GM10248 (cell line): ENCODE data around the gene BICD2.

Experiments used
- CTCF ChIA-PET: fragments of 300-600 bp; sonication (Branson Sonifier 250); formaldehyde crosslinking; extraction: SDS; loops from one replicate; lab custom pipeline; 2021; ENCODE audit warnings: antibody characterized with exemption; lab: Yijun Ruan, JAX
- POLR2A ChIA-PET: fragments of 350-650 bp; sonication (Branson Sonifier 250); formaldehyde crosslinking; extraction: SDS; loops from one replicate; lab custom pipeline; 2020; ENCODE audit warnings: antibody characterized with exemption; lab: Yijun Ruan, JAX
- DNase-seq: peaks from one replicate; pipeline ENCODE4 v3.0.0; 2012; ENCODE audit errors: extremely low spot score
- TF ChIP-seq, protein P1 (sequence below): IDR thresholded peaks from 2 replicates; pipeline ENCODE4 v1.5.1; 2012; ENCODE audit warnings: mild to moderate bottlenecking, low read depth; ENCODE audit errors: extremely low read depth, missing control alignments, control extremely low read depth

BICD2 gene

DNA sequence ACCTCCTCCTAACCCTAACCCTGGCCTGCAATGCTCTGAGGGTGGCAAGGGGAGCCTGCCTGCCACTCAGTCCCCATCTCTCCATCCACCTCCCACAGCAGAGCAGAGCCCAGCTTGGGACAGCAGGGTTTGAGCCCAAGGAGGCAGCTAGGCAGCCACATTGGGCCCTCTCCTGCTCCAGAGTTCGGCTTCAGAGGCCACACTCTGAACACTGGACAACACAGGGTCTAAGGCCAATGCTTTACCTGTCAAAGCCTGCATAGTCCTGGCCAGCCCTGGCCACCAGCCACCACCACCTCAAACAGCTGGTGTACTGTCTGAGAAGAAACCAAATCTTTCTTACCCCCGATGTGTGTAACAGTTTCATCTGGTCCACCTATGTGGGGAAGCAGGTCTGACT lies 5.2 kb downstream of the BICD2 start:
- CTCF ChIA-PET = interaction anchor here (0.7 to 2.7 kb wide), 5 partner anchors 12 to 43 kb away, joined by 3 to 10 read pairs (median 3); no protein-coding TSS in a partner anchor
- TF ChIP-seq, protein P1, sequence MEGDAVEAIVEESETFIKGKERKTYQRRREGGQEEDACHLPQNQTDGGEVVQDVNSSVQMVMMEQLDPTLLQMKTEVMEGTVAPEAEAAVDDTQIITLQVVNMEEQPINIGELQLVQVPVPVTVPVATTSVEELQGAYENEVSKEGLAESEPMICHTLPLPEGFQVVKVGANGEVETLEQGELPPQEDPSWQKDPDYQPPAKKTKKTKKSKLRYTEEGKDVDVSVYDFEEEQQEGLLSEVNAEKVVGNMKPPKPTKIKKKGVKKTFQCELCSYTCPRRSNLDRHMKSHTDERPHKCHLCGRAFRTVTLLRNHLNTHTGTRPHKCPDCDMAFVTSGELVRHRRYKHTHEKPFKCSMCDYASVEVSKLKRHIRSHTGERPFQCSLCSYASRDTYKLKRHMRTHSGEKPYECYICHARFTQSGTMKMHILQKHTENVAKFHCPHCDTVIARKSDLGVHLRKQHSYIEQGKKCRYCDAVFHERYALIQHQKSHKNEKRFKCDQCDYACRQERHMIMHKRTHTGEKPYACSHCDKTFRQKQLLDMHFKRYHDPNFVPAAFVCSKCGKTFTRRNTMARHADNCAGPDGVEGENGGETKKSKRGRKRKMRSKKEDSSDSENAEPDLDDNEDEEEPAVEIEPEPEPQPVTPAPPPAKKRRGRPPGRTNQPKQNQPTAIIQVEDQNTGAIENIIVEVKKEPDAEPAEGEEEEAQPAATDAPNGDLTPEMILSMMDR = no peak
- POLR2A ChIA-PET = no interaction called here
- no peak for DNase-seq

DNA sequence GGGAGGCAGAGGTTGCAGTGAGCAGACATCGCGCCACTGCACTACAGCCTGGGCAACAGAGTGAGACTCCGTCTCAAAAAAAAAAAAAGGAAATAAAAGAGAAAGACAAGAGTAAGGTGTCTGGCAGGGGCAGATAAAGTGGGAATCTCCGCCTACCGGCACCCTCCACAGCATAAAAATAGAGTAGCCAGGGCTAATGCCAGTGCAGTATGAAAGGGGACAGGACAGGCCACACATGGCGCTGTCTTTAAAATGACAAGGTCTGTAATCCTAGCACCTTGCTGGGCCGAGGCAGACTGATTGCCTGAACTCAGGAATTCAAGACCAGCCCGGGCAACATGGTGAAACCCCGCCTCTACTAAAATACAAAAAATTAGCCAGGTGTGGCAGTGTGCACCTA lies 7.8 kb downstream of the BICD2 start:
- ChIA-PET POLR2A (no interaction called here), CTCF (interaction anchor here (2.7 kb wide), 1 partner anchor 39 kb away, joined by 10 read pairs; no protein-coding TSS in a partner anchor)
- DNase-seq = no peak
- TF ChIP-seq, protein P1 = no peak

DNA sequence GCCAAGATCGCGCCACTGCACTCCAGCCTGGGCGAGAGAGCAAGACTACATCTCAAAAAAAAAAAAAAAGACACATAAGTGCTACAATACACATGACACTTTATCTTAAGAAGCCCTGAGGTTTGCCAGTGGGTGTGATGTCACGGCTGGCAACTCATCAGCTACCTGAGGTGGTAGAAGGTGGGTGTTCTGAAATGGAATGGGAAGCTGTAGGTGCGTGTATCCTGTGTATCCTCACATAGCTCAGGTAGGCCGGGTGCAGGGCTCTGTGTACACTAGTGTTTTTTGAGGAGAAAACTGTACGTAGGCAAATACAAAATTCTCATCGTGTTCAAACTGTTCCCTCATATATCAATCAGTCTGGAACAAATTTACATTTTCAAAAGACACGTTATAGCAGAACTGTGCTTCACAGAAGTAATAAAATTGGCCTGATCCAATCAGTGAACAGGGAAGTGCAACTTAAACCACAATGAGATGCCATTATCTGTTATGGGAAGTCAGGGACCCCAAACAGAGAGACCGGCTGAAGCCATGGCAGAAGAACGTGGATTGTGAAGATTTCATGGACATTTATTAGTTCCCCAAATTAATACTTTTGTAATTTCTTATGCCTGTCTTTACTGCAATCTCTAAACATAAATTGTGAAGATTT lies 10.4 kb downstream of the BICD2 start:
- POLR2A ChIA-PET = no interaction called here
- DNase-seq = no peak
- CTCF ChIA-PET = interaction anchor here (1.3 kb wide), 1 partner anchor 11 kb away, joined by 5 read pairs; the partner anchor contains the start of gene BICD2
- TF ChIP-seq, protein P1 = no peak

DNA sequence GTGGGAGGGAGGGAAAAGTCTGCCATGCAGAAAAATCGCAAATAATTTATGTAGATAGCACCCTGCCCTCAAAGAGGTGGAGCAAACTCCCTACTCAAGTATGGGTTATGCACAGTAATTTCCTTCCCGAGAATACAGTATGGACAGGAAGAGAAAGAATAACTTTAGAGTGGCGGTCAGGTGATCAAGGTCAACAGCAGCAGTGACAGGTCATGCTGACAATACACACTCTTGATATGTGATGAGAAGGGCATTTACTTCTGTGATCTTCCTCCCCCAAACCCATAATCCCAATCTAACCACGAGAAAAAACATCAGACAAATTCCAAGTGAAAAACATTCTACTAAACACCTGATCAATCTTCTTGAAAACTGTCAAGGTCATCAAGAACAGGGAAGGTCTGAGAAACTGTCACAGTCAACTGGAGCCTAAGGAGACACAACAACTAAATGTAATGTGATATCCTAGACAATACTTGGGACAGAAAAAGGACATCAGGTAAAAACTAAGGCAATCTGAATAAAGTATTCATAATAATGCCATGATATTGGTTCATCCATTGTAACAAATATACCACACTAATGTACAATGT lies 11.7 kb downstream of the BICD2 start:
- POLR2A ChIA-PET = no interaction called here
- TF ChIP-seq, protein P1 = no peak
- DNase-seq = no peak
- CTCF ChIA-PET = interaction anchor here (0.9 kb wide), 1 partner anchor 8 kb away, joined by 3 read pairs; no protein-coding TSS in a partner anchor

DNA sequence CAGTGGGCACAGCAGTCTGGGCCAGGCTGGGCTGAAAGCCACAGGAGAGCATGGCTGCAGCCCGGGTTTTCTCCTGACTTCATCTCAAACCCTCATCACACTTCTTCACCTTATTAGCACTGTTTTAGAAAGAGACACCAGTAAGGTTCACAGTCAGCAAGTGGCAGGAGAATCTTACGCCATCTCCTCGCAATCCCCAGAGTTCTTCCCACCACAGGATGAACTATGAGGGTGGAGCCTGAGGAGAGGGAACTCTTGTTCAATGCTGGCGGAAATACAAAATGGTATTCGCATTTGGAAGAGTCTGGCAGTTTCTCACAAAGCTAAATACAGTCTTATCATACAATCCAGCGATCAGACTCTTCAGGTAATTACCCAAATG lies 14.7 kb downstream of the BICD2 start:
- TF ChIP-seq, protein P1 = no peak
- no peak for DNase-seq
- ChIA-PET CTCF (interaction anchor here (0.9 to 1.4 kb wide), 2 partner anchors 14 to 33 kb away, joined by 3 to 6 read pairs; no protein-coding TSS in a partner anchor), POLR2A (no interaction called here)

DNA sequence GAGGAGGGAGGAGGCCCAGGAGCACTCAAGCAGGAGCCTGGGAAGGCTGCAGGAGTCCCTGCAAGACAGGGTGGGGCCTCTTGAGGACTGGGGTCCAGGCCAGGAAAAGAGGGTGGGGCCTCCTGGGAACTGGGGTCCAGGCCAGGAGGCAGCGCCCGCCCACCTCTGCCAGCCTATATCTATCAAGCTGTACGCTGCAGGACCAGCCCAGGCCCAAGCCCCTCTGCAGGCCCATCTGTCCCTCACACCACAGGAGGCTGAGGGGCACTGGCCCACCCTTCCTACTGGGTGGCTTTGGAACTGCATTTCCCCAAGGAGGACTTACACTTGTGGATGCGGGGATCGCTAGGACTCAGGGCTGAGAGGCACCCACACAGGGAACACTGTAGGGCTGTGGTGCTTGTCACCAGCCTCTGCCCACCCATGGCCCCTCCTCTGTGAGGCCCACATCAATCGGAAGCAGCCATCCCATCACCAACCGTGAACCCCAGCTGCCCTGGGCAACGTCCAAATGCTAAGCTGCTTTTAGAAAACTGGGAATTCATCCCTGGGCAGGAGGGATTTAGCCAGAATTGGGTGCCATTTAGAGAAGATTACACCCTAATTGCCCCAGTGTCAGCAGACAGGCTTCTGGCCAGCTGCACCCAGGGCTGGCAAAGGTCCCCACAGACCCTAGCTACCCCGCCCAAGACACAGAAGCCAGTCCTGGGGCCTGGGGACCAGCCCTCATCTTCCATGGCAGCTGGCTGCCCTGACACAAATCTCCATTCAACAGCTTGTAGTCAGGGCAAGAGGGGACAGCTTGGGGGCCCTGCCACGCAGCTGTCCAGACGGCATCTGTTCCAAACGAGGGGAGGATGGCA lies 15.3 kb downstream of the BICD2 start:
- TF ChIP-seq, protein P1 = no peak
- no peak for DNase-seq
- CTCF ChIA-PET = interaction anchor here (0.9 to 1.4 kb wide), 2 partner anchors 14 to 32 kb away, joined by 3 to 6 read pairs; no protein-coding TSS in a partner anchor
- POLR2A ChIA-PET = no interaction called here
